Effector memory CD4-positive, alpha-beta T cell (primary cell): Measurements from ENCODE around the gene BHLHA9.

Experiments
- DNase-seq, 3 donors: peaks; one replicate each; pipeline ENCODE4 v3.0.0-alpha.2; 2020
- H3K27ac ChIP-seq: 2 replicates; pipeline ENCODE4 v1.7.0; 2013; ENCODE audit warnings: mild to moderate bottlenecking, low read length, moderate library complexity; ENCODE audit not compliant: insufficient read depth, poor library complexity, severe bottlenecking
- H3K27me3 ChIP-seq: replicated peaks from 2 replicates; pipeline ENCODE4 v1.7.0; 2013; ENCODE audit warnings: mild to moderate bottlenecking, low read length; ENCODE audit not compliant: insufficient read depth, control insufficient read depth, poor library complexity, severe bottlenecking
- H3K36me3 ChIP-seq: 2 replicates; pipeline ENCODE4 v1.7.0; 2013; ENCODE audit warnings: mild to moderate bottlenecking, low read length, moderate library complexity; ENCODE audit not compliant: control insufficient read depth, insufficient read depth
- H3K4me1 ChIP-seq: 2 replicates; pipeline ENCODE4 v1.7.0; 2013; ENCODE audit warnings: low read length, mild to moderate bottlenecking; ENCODE audit not compliant: control insufficient read depth, insufficient read depth, poor library complexity, severe bottlenecking
- H3K4me3 ChIP-seq: 2 replicates; pipeline ENCODE4 v1.7.0; 2013; ENCODE audit warnings: low read length, low read depth, mild to moderate bottlenecking; ENCODE audit not compliant: insufficient read depth, poor library complexity, severe bottlenecking
- H3K9me3 ChIP-seq: 2 replicates; pipeline ENCODE4 v1.7.0; 2013; ENCODE audit warnings: mild to moderate bottlenecking, low read length, moderate library complexity; ENCODE audit not compliant: control insufficient read depth

BHLHA9 gene

GRCh38 chr17:1272701-1273100, 2.5 kb downstream of the BHLHA9 start:
- H3K4me3 ChIP-seq: no peak overlapping the region
- H3K27me3 ChIP-seq: no peaks in the 10 kb centered on the region
- H3K27ac ChIP-seq: no peak overlapping the region
- H3K9me3 ChIP-seq: no peaks in the 10 kb centered on the region
- DNase-seq: no peak
- peaks cover 8% of the 10 kb centered on the region for H3K4me1 ChIP-seq
- no peaks in the 10 kb centered on the region for H3K36me3 ChIP-seq

- no peak for DNase-seq
- no peak overlapping the region for H3K4me3 ChIP-seq
- no peaks in the 10 kb centered on the region for H3K27me3 ChIP-seq
- no peaks in the 10 kb centered on the region for H3K36me3 ChIP-seq
- no peaks in the 10 kb centered on the region for H3K9me3 ChIP-seq
- peaks cover 6% of the 10 kb centered on the region for H3K4me1 ChIP-seq
- H3K27ac ChIP-seq: no peak overlapping the region
Measured at GRCh38 chr17:1273492-1274244, 3.4 kb downstream of the BHLHA9 start.

DNA sequence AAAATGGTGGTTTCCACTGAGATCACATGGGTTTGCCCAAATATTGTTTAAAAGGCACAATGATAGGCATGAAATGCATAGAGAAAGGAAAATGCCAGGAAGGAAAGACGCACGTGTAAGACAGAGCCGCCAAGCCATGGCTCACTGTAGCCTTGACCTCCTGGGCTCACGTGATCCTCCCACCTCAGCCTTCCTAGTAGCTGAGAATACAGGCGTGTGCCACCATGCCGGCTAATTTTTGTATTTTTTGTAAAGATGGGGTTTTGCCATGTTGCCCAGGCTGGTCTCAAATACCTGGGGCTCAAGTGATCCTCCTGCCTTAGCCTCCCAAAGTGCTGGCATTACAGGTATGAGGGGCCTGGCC, 4.0 kb downstream of the BHLHA9 start:
- Histone ChIP-seq H3K9me3 (no peaks in the 10 kb centered on the region), H3K4me1 (peaks cover under 1% of the 10 kb centered on the region), H3K4me3 (no peak overlapping the region), H3K27me3 (no peaks in the 10 kb centered on the region), H3K27ac (no peak overlapping the region), H3K36me3 (no peaks in the 10 kb centered on the region)
- no peak for DNase-seq

GRCh38 chr17:1275205-1275961, 5.1 kb downstream of the BHLHA9 start:
- no peaks in the 10 kb centered on the region for H3K4me1 ChIP-seq
- no peak for DNase-seq
- no peak overlapping the region for H3K4me3 ChIP-seq
- H3K27me3 ChIP-seq: no peaks in the 10 kb centered on the region
- H3K36me3 ChIP-seq: no peaks in the 10 kb centered on the region
- no peaks in the 10 kb centered on the region for H3K9me3 ChIP-seq
- H3K27ac ChIP-seq: no peak overlapping the region

DNA sequence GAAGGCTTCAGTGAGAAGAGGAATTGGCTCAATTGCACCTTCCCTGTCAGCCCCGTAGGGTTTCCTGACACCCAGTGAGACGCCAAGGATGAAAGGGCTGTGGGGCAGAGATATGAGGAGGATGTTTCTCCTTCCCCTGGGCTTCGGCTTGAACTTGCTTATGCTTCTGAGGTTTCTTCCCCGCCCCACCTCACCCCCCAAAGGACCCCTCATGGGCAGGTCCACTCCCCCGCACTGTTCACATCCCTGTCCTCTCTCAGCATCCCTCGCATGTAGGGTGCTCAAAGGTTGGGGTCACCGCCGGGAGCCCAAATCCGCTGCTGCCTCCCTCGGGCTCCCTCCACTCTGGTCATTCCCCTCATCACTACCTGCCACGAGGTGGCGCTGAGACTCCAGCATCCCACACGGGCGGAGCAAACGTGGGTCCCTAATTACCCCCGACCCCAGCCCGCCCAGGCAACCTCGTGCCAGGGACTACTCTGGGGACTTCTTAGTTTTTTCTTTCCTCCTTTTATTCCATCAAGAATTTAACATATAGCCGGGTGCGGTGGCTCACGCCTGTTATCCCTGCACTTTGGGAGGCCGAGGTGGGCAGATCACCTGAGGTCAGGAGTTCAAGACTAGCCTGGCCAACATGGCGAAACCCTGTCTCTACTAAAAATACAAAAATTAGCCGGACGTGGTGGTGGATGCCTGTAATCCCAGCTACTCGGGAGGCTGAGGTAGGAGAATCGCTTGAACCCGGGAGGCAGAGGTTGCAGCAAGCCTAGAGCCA, 5.9 kb downstream of the BHLHA9 start:
- Histone ChIP-seq H3K4me1 (no peaks in the 10 kb centered on the region), H3K36me3 (no peaks in the 10 kb centered on the region), H3K27ac (no peak overlapping the region), H3K27me3 (no peaks in the 10 kb centered on the region), H3K9me3 (no peaks in the 10 kb centered on the region), H3K4me3 (no peak overlapping the region)
- peak; percentile 48 to 62 (median 49) for DNase-seq

- no peak for DNase-seq
- Histone ChIP-seq H3K9me3 (no peaks in the 10 kb centered on the region), H3K27me3 (no peaks in the 10 kb centered on the region), H3K36me3 (no peaks in the 10 kb centered on the region), H3K4me3 (no peak overlapping the region), H3K4me1 (no peaks in the 10 kb centered on the region), H3K27ac (no peak overlapping the region)
Measured at GRCh38 chr17:1280652-1281051, 10.4 kb downstream of the BHLHA9 start.

- Histone ChIP-seq H3K9me3 (no peaks in the 10 kb centered on the region), H3K4me1 (no peaks in the 10 kb centered on the region), H3K36me3 (no peaks in the 10 kb centered on the region), H3K27ac (no peak overlapping the region), H3K4me3 (no peak overlapping the region), H3K27me3 (no peaks in the 10 kb centered on the region)
- no peak for DNase-seq
Measured at GRCh38 chr17:1286379-1287106, 16.3 kb downstream of the BHLHA9 start.

- Histone ChIP-seq H3K36me3 (no peaks in the 10 kb centered on the region), H3K27me3 (no peaks in the 10 kb centered on the region), H3K9me3 (no peaks in the 10 kb centered on the region), H3K4me3 (no peak overlapping the region), H3K27ac (no peak overlapping the region), H3K4me1 (peaks cover 10% of the 10 kb centered on the region)
- DNase-seq: no peak
Measured at GRCh38 chr17:1289695-1290094, 19.5 kb downstream of the BHLHA9 start.

GRCh38 chr17:1290676-1291075, 20.4 kb downstream of the BHLHA9 start:
- Histone ChIP-seq H3K27ac (no peak overlapping the region), H3K9me3 (no peaks in the 10 kb centered on the region), H3K4me1 (peaks cover 20% of the 10 kb centered on the region), H3K36me3 (no peaks in the 10 kb centered on the region), H3K27me3 (no peaks in the 10 kb centered on the region), H3K4me3 (no peak overlapping the region)
- DNase-seq: no peak
